Karpas-422 (cell line): ENCODE data around the gene PC. TPM values are rescaled to one million over a fixed set of nuclear protein-coding genes. Genes with fewer than 3 reads are reported as not detected.

ENCODE experiments used
- DNase-seq: peaks from one replicate; pipeline ENCODE4 v3.0.0-alpha.2; 2015
- H2AFZ ChIP-seq: fragments of 200-600 bp; sonication (generic); 2 replicates; pipeline ENCODE4 v1.6.1; 2014; ENCODE audit warnings: antibody characterized with exemption, low read length, mixed read lengths
- H3K27ac ChIP-seq: fragments of 200-600 bp; sonication (generic); 2 replicates; pipeline ENCODE4 v1.5.1; 2014; ENCODE audit warnings: mild to moderate bottlenecking, low read length, moderate library complexity
- H3K27me3 ChIP-seq: fragments of 200-600 bp; sonication (generic); 2 replicates; pipeline ENCODE4 v1.6.1; 2014; ENCODE audit warnings: low read length, mixed read lengths
- H3K36me3 ChIP-seq: fragments of 200-600 bp; sonication (generic); 2 replicates; pipeline ENCODE4 v1.6.1; 2014; ENCODE audit warnings: low read length, mixed read lengths; ENCODE audit not compliant: insufficient read depth
- H3K4me1 ChIP-seq: fragments of 200-600 bp; sonication (generic); 2 replicates; pipeline ENCODE4 v1.6.1; 2014; ENCODE audit warnings: mild to moderate bottlenecking, low read length, mixed read lengths
- H3K4me2 ChIP-seq: fragments of 200-600 bp; sonication (generic); 2 replicates; pipeline ENCODE4 v1.6.1; 2014; ENCODE audit warnings: low read length, low read depth, mild to moderate bottlenecking; ENCODE audit not compliant: poor library complexity, severe bottlenecking
- H3K4me3 ChIP-seq: fragments of 200-600 bp; sonication (generic); 2 replicates; pipeline ENCODE4 v1.5.1; 2014; ENCODE audit warnings: mild to moderate bottlenecking, antibody characterized with exemption, low read length, mixed read lengths
- H3K79me2 ChIP-seq: fragments of 200-600 bp; sonication (generic); 2 replicates; pipeline ENCODE4 v1.6.1; 2014; ENCODE audit warnings: mild to moderate bottlenecking, low read length, mixed read lengths
- H3K9ac ChIP-seq: fragments of 200-600 bp; sonication (generic); 2 replicates; pipeline ENCODE4 v1.6.0; 2014; ENCODE audit warnings: low read length
- H3K9me2 ChIP-seq: fragments of 200-600 bp; sonication (generic), shearing (Covaris generic); replicated peaks from 2 replicates; pipeline ENCODE4 v1.6.0; 2014; ENCODE audit warnings: mild to moderate bottlenecking, low read length, moderate library complexity; ENCODE audit not compliant: insufficient read depth
- H3K9me3 ChIP-seq: fragments of 300-700, 200-600 bp; sonication (generic); 2 replicates; pipeline ENCODE4 v1.6.1; 2014; ENCODE audit warnings: low read length, mixed read lengths
- H4K20me1 ChIP-seq: fragments of 200-600 bp; sonication (generic); 2 replicates; pipeline ENCODE4 v1.6.1; 2014; ENCODE audit warnings: mild to moderate bottlenecking, antibody characterized with exemption, low read length, low read depth; ENCODE audit not compliant: insufficient read depth
- total RNA-seq: library from RNA; depleted of rRNA; stranded (reverse); fragments of >200 nt; shearing (Covaris generic); gene quantifications from 2 replicates; pipeline ENCODE4 v1.2.3, GENCODE V29; 2014; ENCODE audit warnings: low replicate concordance

The PC gene
- total RNA-seq, 1 experiment from 2014 or later, result not detected

GRCh38 chr11:66855574-66856495 is 102.3 kb downstream of the PC start:
- Histone ChIP-seq H3K4me2 (peak overlapping the region; percentile 94), H3K9me2 (no peaks in the 10 kb centered on the region), H3K4me1 (peaks cover 23% of the 10 kb centered on the region), H3K27ac (peak overlapping the region; percentile 52), H4K20me1 (no peaks in the 10 kb centered on the region), H3K27me3 (no peaks in the 10 kb centered on the region), H3K9ac (peak overlapping the region; percentile 86), H2AFZ (peak overlapping the region; percentile 96; the same call in 1 of the 2 replicates), H3K36me3 (no peaks in the 10 kb centered on the region), H3K79me2 (0 out of 2 replicates have a peak, but pooled peaks cover 5% of the 10 kb centered on the region), H3K4me3 (peak overlapping the region; percentile 97), H3K9me3 (no peaks in the 10 kb centered on the region)
- peak; percentile 96 for DNase-seq

GRCh38 chr11:66854729-66855211 is 103.4 kb downstream of the PC start:
- peaks cover 23% of the 10 kb centered on the region for H3K4me1 ChIP-seq
- H3K79me2 ChIP-seq, result 0 out of 2 replicates have a peak, but pooled peaks cover 5% of the 10 kb centered on the region
- H3K9ac ChIP-seq, result no peak overlapping the region
- no peaks in the 10 kb centered on the region for H3K9me2 ChIP-seq
- no peaks in the 10 kb centered on the region for H3K36me3 ChIP-seq
- H2AFZ ChIP-seq, result no peak overlapping the region
- H3K27me3 ChIP-seq, result no peaks in the 10 kb centered on the region
- no peak overlapping the region for H3K4me2 ChIP-seq
- no peaks in the 10 kb centered on the region for H3K9me3 ChIP-seq
- DNase-seq, result no peak
- H3K27ac ChIP-seq, result no peak overlapping the region
- H3K4me3 ChIP-seq, result no peak overlapping the region
- no peaks in the 10 kb centered on the region for H4K20me1 ChIP-seq

- H3K36me3 ChIP-seq, result no peaks in the 10 kb centered on the region
- H3K4me3 ChIP-seq, result no peak overlapping the region
- 0 out of 2 replicates have a peak, but pooled peaks cover 5% of the 10 kb centered on the region for H3K79me2 ChIP-seq
- no peaks in the 10 kb centered on the region for H3K9me2 ChIP-seq
- H3K27ac ChIP-seq, result no peak overlapping the region
- no peak overlapping the region for H2AFZ ChIP-seq
- H3K9ac ChIP-seq, result no peak overlapping the region
- no peaks in the 10 kb centered on the region for H4K20me1 ChIP-seq
- DNase-seq, result no peak
- no peak overlapping the region for H3K4me2 ChIP-seq
- H3K9me3 ChIP-seq, result no peaks in the 10 kb centered on the region
- no peaks in the 10 kb centered on the region for H3K27me3 ChIP-seq
- peaks cover 23% of the 10 kb centered on the region for H3K4me1 ChIP-seq
Measured at GRCh38 chr11:66854231-66854661, 103.9 kb downstream of the PC start.

- H3K4me3 ChIP-seq, result no peak overlapping the region
- H3K4me1 ChIP-seq, result peaks cover 23% of the 10 kb centered on the region
- H3K27me3 ChIP-seq, result no peaks in the 10 kb centered on the region
- H4K20me1 ChIP-seq, result no peaks in the 10 kb centered on the region
- H3K4me2 ChIP-seq, result no peak overlapping the region
- 0 out of 2 replicates have a peak, but pooled peaks cover 5% of the 10 kb centered on the region for H3K79me2 ChIP-seq
- H3K9me2 ChIP-seq, result no peaks in the 10 kb centered on the region
- H2AFZ ChIP-seq, result no peak overlapping the region
- DNase-seq, result no peak
- H3K9me3 ChIP-seq, result no peaks in the 10 kb centered on the region
- H3K27ac ChIP-seq, result no peak overlapping the region
- H3K36me3 ChIP-seq, result no peaks in the 10 kb centered on the region
- H3K9ac ChIP-seq, result no peak overlapping the region
Measured at GRCh38 chr11:66853242-66854229, 104.6 kb downstream of the PC start.

GRCh38 chr11:66852466-66853241 is 105.5 kb downstream of the PC start:
- DNase-seq, result no peak
- peaks cover 22% of the 10 kb centered on the region for H3K4me1 ChIP-seq
- no peaks in the 10 kb centered on the region for H3K36me3 ChIP-seq
- no peak overlapping the region for H3K27ac ChIP-seq
- H3K9me3 ChIP-seq, result no peaks in the 10 kb centered on the region
- no peaks in the 10 kb centered on the region for H3K9me2 ChIP-seq
- no peaks in the 10 kb centered on the region for H3K27me3 ChIP-seq
- H3K4me2 ChIP-seq, result no peak overlapping the region
- H3K9ac ChIP-seq, result no peak overlapping the region
- H2AFZ ChIP-seq, result no peak overlapping the region
- H3K79me2 ChIP-seq, result 0 out of 2 replicates have a peak, but pooled peaks cover 4% of the 10 kb centered on the region
- no peak overlapping the region for H3K4me3 ChIP-seq
- no peaks in the 10 kb centered on the region for H4K20me1 ChIP-seq

- Histone ChIP-seq H3K4me2 (no peak overlapping the region), H3K4me1 (peaks cover 18% of the 10 kb centered on the region), H3K9me2 (no peaks in the 10 kb centered on the region), H4K20me1 (no peaks in the 10 kb centered on the region), H2AFZ (no peak overlapping the region), H3K4me3 (no peak overlapping the region), H3K9ac (no peak overlapping the region), H3K27ac (no peak overlapping the region), H3K79me2 (no peaks in the 10 kb centered on the region), H3K9me3 (no peaks in the 10 kb centered on the region), H3K27me3 (no peaks in the 10 kb centered on the region), H3K36me3 (no peaks in the 10 kb centered on the region)
- DNase-seq, result peak; percentile 89
Measured at GRCh38 chr11:66851698-66852465, 106.3 kb downstream of the PC start.

- H3K9me2 ChIP-seq, result no peaks in the 10 kb centered on the region
- no peak overlapping the region for H3K27ac ChIP-seq
- no peaks in the 10 kb centered on the region for H4K20me1 ChIP-seq
- no peak overlapping the region for H3K4me3 ChIP-seq
- no peaks in the 10 kb centered on the region for H3K9me3 ChIP-seq
- H3K36me3 ChIP-seq, result no peaks in the 10 kb centered on the region
- H3K27me3 ChIP-seq, result no peaks in the 10 kb centered on the region
- H3K9ac ChIP-seq, result no peak overlapping the region
- DNase-seq, result no peak
- H3K79me2 ChIP-seq, result no peaks in the 10 kb centered on the region
- no peak overlapping the region for H3K4me2 ChIP-seq
- peaks cover 18% of the 10 kb centered on the region for H3K4me1 ChIP-seq
- H2AFZ ChIP-seq, result no peak overlapping the region
Measured at GRCh38 chr11:66851239-66851596, 107.0 kb downstream of the PC start.
